HUES6 (cell line): Measurements from ENCODE around the gene RTKN.
"Not testable (repeated sequence)": the region's sequence is repeated elsewhere in the genome, so short reads cannot be mapped to it uniquely, and the experiment has no call there.

Experiments
- H3K27ac ChIP-seq: 2 replicates; pipeline ENCODE4 v1.7.0; 2013; ENCODE audit warnings: low read depth, mild to moderate bottlenecking, low read length, inconsistent platforms
- H3K27me3 ChIP-seq: 2 replicates; pipeline ENCODE4 v1.6.1; 2013; ENCODE audit warnings: low read length; ENCODE audit not compliant: control insufficient read depth, insufficient read depth
- H3K36me3 ChIP-seq: 2 replicates; pipeline ENCODE4 v1.6.1; 2013; ENCODE audit warnings: low read length; ENCODE audit not compliant: control insufficient read depth, insufficient read depth
- H3K4me1 ChIP-seq: 2 replicates; pipeline ENCODE4 v1.6.1; 2013; ENCODE audit warnings: low read length; ENCODE audit not compliant: control insufficient read depth, insufficient read depth
- H3K4me3 ChIP-seq: 2 replicates; pipeline ENCODE4 v1.5.1; 2013; ENCODE audit warnings: low read depth, low read length
- H3K9ac ChIP-seq: one replicate; pipeline ENCODE4 v1.6.1; 2013; ENCODE audit warnings: mild to moderate bottlenecking, low read length
- H3K9me3 ChIP-seq: 2 replicates; pipeline ENCODE4 v1.6.1; 2013; ENCODE audit warnings: low read depth, low read length; ENCODE audit not compliant: control insufficient read depth, insufficient read depth

RTKN gene

DNA sequence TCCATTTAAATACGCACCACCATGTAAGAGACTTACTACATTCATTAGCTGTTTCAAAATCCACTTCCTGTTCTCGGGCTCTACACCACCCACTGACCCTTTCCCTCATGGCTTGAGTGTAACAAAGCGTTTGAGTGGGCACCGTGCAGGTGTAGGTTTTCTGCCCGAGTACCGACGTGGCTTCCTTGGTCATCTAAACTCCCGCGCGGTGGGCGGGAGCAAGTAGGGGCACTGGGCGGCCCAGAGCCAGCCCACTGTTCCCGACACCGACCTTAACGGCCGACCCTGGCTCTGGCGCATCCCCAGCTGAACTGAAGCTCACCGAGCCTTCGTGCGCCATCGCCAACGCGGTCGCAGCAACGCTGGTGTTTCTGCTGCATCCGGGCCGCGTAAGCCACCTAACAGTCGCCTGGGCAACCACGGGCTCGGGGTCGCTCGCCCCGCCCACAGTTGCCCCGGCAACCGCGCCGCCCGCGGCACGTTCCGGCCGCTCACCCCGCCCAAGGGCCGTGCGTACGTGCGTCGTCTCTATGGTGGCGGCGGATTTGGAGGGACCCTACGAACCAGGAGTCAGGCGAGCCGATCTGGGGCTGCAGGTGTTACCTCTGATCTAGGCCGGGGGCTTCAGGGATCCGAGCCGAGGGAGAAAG lies 20.4 kb downstream of the RTKN start, which contains the start of the genes C2orf81 and WDR54:
TSS of gene C2orf81 (minus strand) at position 399 of the 650 bp plus-strand sequence. CDS start at position 340, 59 bp downstream.
TSS of gene WDR54 (plus strand) at position 510 of the 650 bp plus-strand sequence. CDS start 424 bp downstream, outside the sequence.
- Histone ChIP-seq H3K9me3 (no peaks in the 10 kb centered on the region), H3K36me3 (peaks cover 18% of the 10 kb centered on the region), H3K4me3 (peak within 1 kb of the TSS; percentile 79), H3K9ac (peak within 1 kb of the TSS; percentile 68), H3K27me3 (peaks cover 26% of the 10 kb centered on the region; the same call in 1 of the 2 replicates), H3K27ac (no peak within 1 kb of the TSS), H3K4me1 (no peaks in the 10 kb centered on the region)

DNA sequence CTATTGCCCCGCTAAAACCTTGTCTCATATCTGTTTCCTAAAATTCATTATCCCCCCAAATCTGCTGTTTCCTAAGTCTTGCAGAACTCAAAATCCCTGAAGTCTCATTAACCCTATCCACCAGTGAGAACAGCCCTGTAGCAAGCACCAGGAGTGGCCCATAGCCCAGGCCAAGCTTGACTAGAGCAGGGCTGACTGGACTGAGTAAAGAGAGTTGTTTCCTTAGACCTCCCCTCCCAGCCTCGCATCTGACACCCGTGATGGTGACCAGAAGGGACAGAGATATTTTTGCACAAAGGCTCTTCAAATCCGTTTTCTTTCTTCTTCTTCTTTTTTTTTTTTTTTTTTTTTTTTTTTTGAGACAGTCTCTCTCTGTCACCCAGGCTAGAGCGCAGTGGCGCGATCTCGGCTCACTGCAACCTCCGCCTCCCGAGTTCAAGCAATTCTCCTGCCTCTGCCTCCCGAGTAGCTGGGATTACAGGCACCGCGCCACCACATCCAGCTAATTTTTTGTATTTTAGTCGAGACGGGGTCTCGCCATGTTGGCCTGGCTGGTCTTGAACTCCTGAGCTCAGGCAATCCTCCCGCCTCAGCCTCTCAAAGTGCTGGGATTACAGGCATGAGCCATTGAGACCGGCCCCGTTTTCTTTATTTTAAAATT lies 21.2 kb downstream of the RTKN start:
- peaks cover 26% of the 10 kb centered on the region for H3K27me3 ChIP-seq
- not testable (repeated sequence) for H3K9me3 ChIP-seq, H3K27ac ChIP-seq, H3K9ac ChIP-seq, H3K4me1 ChIP-seq
- H3K36me3 ChIP-seq: peaks cover 11% of the 10 kb centered on the region
- H3K4me3 ChIP-seq: peak overlapping the region; percentile 79

- Histone ChIP-seq H3K36me3 (peaks cover 5% of the 10 kb centered on the region), H3K9me3 (no peaks in the 10 kb centered on the region), H3K27me3 (peaks cover 26% of the 10 kb centered on the region), H3K4me1 (0 out of 2 replicates have a peak, but pooled peaks cover 4% of the 10 kb centered on the region), H3K27ac (no peak overlapping the region), H3K4me3 (no peak overlapping the region), H3K9ac (no peak overlapping the region)
Measured at GRCh38 chr2:74420006-74420405, 21.7 kb downstream of the RTKN start.

- peaks cover 26% of the 10 kb centered on the region for H3K27me3 ChIP-seq
- no peaks in the 10 kb centered on the region for H3K36me3 ChIP-seq
- H3K4me1 ChIP-seq: 0 out of 2 replicates have a peak, but pooled peaks cover 4% of the 10 kb centered on the region
- no peaks in the 10 kb centered on the region for H3K9me3 ChIP-seq
- H3K4me3 ChIP-seq: no peak overlapping the region
- no peak overlapping the region for H3K27ac ChIP-seq
- no peak overlapping the region for H3K9ac ChIP-seq
Measured at GRCh38 chr2:74419345-74419744, 22.4 kb downstream of the RTKN start.

DNA sequence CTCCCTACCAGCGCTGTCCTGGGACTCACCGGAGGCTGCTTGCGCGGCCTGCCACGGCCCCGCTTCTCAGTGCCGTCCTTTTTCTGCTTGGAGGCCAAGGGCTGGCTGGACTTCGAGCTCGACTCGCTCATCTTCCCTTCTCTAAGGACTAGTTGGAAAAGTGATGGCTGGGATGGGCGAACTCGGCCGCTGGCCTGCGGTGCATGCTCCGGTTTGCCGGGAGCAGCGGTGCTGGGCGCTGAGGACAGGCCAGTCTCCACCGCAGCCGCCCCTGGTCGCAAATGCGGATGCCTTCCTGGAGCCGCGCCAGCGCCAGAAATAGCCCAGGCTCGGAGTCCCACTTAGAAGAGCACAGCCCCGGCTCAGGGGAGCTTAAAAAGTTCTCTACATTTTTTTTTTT lies 23.4 kb downstream of the RTKN start:
- no peak overlapping the region for H3K27ac ChIP-seq
- H3K4me3 ChIP-seq: no peak overlapping the region
- 0 out of 2 replicates have a peak, but pooled peaks cover 4% of the 10 kb centered on the region for H3K4me1 ChIP-seq
- no peaks in the 10 kb centered on the region for H3K9me3 ChIP-seq
- no peaks in the 10 kb centered on the region for H3K36me3 ChIP-seq
- no peak overlapping the region for H3K9ac ChIP-seq
- H3K27me3 ChIP-seq: peaks cover 31% of the 10 kb centered on the region

GRCh38 chr2:74417763-74418162 lies 24.0 kb downstream of the RTKN start:
- Histone ChIP-seq H3K27me3 (peaks cover 25% of the 10 kb centered on the region), H3K4me1 (peaks cover 4% of the 10 kb centered on the region; the same call in 1 of the 2 replicates), H3K9ac (no peak overlapping the region), H3K27ac (no peak overlapping the region), H3K36me3 (no peaks in the 10 kb centered on the region), H3K9me3 (no peaks in the 10 kb centered on the region), H3K4me3 (no peak overlapping the region)

- Histone ChIP-seq H3K27ac (no peak overlapping the region), H3K9me3 (no peaks in the 10 kb centered on the region), H3K9ac (no peak overlapping the region), H3K27me3 (peaks cover 21% of the 10 kb centered on the region), H3K36me3 (no peaks in the 10 kb centered on the region), H3K4me3 (no peak overlapping the region), H3K4me1 (peaks cover 4% of the 10 kb centered on the region; the same call in 1 of the 2 replicates)
Measured at GRCh38 chr2:74417197-74417596, 24.5 kb downstream of the RTKN start.

DNA sequence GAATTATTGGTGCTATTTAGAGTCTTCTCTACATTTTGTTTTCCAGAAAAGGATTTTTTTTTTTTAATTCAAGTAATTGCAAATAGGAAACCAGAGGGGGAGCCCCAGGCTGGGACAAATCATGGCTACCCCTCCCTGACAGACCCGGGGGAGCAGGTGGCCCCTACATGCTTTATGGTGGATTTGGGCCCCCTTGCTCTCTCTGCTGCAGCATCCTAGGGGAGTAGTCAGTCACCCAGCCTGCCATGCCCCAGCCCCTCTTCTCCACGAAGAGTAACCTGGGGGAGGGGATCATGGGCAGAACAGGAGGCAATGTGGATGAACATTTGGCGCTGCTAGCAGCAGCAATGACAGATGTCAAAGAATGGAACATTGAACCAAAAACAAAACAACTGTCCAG lies 25.0 kb downstream of the RTKN start:
- H3K27me3 ChIP-seq: peaks cover 19% of the 10 kb centered on the region
- H3K4me3 ChIP-seq: no peak overlapping the region
- H3K9me3 ChIP-seq: no peaks in the 10 kb centered on the region
- peaks cover 4% of the 10 kb centered on the region; the same call in 1 of the 2 replicates for H3K4me1 ChIP-seq
- no peak overlapping the region for H3K27ac ChIP-seq
- H3K36me3 ChIP-seq: no peaks in the 10 kb centered on the region
- H3K9ac ChIP-seq: no peak overlapping the region

DNA sequence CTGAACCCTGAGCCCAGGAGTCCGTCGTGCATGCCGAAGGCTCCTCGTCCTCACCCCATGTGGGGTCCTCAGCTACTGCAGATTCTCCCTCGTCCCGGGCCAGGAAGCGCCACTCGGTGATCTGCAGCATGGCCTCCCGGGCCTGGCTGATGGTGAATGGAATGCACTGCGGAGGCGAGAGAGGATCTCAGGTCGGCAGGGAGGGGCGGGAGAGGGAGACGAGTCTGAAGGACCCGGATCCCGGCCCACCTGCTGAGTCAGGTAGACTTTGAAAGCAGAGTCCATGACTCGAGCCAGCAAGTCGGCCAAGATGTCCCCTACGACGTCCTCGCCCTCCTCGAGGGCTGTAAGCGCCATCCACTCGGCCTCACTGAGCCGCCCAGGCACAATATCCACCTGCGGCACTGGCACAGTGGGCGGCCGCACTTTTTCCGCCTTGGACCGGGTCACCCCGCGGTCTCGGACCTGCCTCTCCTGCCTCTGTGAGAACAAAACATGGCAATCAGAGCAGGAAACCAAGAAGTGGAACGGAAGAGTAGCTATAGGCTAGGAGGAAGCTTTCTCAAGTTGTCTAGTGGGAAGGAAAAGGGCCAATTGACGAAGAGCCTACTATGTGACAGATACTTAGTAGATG lies 25.9 kb downstream of the RTKN start:
- no peaks in the 10 kb centered on the region for H3K9me3 ChIP-seq
- no peak overlapping the region for H3K27ac ChIP-seq
- peaks cover 16% of the 10 kb centered on the region for H3K27me3 ChIP-seq
- no peaks in the 10 kb centered on the region for H3K36me3 ChIP-seq
- peaks cover 4% of the 10 kb centered on the region; the same call in 1 of the 2 replicates for H3K4me1 ChIP-seq
- peak overlapping the region; percentile 33; the same call in 1 of the 2 replicates for H3K4me3 ChIP-seq
- H3K9ac ChIP-seq: no peak overlapping the region

GRCh38 chr2:74414881-74415761 lies 26.6 kb downstream of the RTKN start:
- Histone ChIP-seq H3K9ac (no peak overlapping the region), H3K9me3 (no peaks in the 10 kb centered on the region), H3K27me3 (peaks cover 9% of the 10 kb centered on the region), H3K4me1 (peaks cover 4% of the 10 kb centered on the region; the same call in 1 of the 2 replicates), H3K27ac (no peak overlapping the region), H3K4me3 (peak overlapping the region; percentile 33; the same call in 1 of the 2 replicates), H3K36me3 (no peaks in the 10 kb centered on the region)
